ENCODE results near the gene DSCAM. TPM values are rescaled to one million over a fixed set of nuclear protein-coding genes. Genes with fewer than 3 reads are reported as not detected.

Gene DSCAM
- total and polyA plus RNA-seq, 2 experiments from 2014 or later: 0.07 TPM; not detected in 1

DNA sequence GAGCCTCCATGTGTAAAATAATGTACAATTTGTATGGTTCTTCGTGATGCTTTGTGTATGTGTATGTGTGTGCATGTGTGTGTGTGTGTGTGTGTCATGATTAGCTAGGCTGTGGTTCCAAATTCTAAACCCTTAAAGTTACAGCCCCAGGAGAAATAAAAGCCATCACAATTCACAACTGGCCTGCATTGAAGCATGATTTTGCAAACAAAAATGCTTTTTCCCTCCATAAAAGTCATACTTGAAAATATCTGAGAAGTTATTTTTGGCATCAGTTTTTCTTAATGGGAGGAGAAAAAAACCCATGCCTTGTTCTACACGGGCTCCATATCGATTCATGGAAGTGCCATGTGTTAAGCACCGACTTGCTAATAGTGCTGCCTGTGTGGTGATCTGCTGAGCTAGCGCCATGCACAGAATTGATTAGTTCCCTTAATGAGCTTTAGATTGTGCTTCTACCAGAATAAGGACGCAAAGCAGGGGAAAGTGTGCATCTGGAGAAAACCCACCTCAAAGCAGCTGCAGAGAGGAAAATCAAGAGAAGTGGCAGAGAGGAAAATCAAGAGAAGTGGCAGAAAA, 207.3 kb downstream of the DSCAM start:
- H3K4me1 Mint-ChIP-seq: no peaks in the 10 kb centered on the region
- peaks cover 12% of the 10 kb centered on the region; the same call in 2 of the 3 replicates for H3K36me3 Mint-ChIP-seq (ENCODE audit: low read depth)
- Histone ChIP-seq H3K4me1 (ENCODE audit: insufficient read depth) (no peaks in the 10 kb centered on the region), H3K4me3 (no peak overlapping the region), H3K4me2 (no peak overlapping the region), H3F3A (replicated peaks; ENCODE audit: low read depth) (no peaks in the 10 kb centered on the region), H3K27me3 (ENCODE audit: insufficient read depth) (no peaks in the 10 kb centered on the region), H2AFZ (no peak overlapping the region), H3K79me2 (replicated peaks; ENCODE audit: insufficient read depth) (no peaks in the 10 kb centered on the region), H3K27ac (ENCODE audit: low read depth) (no peak overlapping the region), H4K20me1 (replicated peaks; ENCODE audit: insufficient read depth) (no peaks in the 10 kb centered on the region), H3K36me3 (ENCODE audit: insufficient read depth) (no peaks in the 10 kb centered on the region), H3K9me2 (ENCODE audit: insufficient read depth) (no peaks in the 10 kb centered on the region; the same call in 1 of the 2 replicates)
- H3K4me3 Mint-ChIP-seq: no peak overlapping the region
- ATAC-seq (no peak), DNase-seq (ENCODE audit: low spot score) (no peak)
- H3K9me3 Mint-ChIP-seq: peaks cover 86% of the 10 kb centered on the region
- TF ChIP-seq, protein P1, sequence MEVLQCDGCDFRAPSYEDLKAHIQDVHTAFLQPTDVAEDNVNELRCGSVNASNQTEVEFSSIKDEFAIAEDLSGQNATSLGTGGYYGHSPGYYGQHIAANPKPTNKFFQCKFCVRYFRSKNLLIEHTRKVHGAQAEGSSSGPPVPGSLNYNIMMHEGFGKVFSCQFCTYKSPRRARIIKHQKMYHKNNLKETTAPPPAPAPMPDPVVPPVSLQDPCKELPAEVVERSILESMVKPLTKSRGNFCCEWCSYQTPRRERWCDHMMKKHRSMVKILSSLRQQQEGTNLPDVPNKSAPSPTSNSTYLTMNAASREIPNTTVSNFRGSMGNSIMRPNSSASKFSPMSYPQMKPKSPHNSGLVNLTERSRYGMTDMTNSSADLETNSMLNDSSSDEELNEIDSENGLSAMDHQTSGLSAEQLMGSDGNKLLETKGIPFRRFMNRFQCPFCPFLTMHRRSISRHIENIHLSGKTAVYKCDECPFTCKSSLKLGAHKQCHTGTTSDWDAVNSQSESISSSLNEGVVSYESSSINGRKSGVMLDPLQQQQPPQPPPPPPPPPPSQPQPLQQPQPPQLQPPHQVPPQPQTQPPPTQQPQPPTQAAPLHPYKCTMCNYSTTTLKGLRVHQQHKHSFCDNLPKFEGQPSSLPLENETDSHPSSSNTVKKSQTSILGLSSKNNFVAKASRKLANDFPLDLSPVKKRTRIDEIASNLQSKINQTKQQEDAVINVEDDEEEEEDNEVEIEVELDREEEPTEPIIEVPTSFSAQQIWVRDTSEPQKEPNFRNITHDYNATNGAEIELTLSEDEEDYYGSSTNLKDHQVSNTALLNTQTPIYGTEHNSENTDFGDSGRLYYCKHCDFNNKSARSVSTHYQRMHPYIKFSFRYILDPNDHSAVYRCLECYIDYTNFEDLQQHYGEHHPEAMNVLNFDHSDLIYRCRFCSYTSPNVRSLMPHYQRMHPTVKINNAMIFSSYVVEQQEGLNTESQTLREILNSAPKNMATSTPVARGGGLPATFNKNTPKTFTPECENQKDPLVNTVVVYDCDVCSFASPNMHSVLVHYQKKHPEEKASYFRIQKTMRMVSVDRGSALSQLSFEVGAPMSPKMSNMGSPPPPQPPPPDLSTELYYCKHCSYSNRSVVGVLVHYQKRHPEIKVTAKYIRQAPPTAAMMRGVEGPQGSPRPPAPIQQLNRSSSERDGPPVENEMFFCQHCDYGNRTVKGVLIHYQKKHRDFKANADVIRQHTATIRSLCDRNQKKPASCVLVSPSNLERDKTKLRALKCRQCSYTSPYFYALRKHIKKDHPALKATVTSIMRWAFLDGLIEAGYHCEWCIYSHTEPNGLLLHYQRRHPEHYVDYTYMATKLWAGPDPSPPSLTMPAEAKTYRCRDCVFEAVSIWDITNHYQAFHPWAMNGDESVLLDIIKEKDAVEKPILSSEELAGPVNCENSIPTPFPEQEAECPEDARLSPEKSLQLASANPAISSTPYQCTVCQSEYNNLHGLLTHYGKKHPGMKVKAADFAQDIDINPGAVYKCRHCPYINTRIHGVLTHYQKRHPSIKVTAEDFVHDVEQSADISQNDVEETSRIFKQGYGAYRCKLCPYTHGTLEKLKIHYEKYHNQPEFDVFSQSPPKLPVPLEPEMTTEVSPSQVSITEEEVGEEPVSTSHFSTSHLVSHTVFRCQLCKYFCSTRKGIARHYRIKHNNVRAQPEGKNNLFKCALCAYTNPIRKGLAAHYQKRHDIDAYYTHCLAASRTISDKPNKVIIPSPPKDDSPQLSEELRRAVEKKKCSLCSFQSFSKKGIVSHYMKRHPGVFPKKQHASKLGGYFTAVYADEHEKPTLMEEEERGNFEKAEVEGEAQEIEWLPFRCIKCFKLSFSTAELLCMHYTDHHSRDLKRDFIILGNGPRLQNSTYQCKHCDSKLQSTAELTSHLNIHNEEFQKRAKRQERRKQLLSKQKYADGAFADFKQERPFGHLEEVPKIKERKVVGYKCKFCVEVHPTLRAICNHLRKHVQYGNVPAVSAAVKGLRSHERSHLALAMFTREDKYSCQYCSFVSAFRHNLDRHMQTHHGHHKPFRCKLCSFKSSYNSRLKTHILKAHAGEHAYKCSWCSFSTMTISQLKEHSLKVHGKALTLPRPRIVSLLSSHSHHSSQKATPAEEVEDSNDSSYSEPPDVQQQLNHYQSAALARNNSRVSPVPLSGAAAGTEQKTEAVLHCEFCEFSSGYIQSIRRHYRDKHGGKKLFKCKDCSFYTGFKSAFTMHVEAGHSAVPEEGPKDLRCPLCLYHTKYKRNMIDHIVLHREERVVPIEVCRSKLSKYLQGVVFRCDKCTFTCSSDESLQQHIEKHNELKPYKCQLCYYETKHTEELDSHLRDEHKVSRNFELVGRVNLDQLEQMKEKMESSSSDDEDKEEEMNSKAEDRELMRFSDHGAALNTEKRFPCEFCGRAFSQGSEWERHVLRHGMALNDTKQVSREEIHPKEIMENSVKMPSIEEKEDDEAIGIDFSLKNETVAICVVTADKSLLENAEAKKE (CRISPR knock-in tag; IDR thresholded peaks at IDR 0.05): no peak
- TF ChIP-seq EZH2phosphoT487 (IDR thresholded peaks at IDR 0.05; ENCODE audit: unreplicated experiment): no peak
- TF ChIP-seq JUNB (IDR thresholded peaks at IDR 0.05; ENCODE audit: unreplicated experiment): no peak
- TF ChIP-seq POLR2AphosphoS5 (IDR thresholded peaks at IDR 0.05; ENCODE audit: low read depth): no peak
- TF ChIP-seq ZNF331 (CRISPR knock-in tag; IDR thresholded peaks at IDR 0.05; ENCODE audit: low read depth): no peak
- TF ChIP-seq, protein P2, sequence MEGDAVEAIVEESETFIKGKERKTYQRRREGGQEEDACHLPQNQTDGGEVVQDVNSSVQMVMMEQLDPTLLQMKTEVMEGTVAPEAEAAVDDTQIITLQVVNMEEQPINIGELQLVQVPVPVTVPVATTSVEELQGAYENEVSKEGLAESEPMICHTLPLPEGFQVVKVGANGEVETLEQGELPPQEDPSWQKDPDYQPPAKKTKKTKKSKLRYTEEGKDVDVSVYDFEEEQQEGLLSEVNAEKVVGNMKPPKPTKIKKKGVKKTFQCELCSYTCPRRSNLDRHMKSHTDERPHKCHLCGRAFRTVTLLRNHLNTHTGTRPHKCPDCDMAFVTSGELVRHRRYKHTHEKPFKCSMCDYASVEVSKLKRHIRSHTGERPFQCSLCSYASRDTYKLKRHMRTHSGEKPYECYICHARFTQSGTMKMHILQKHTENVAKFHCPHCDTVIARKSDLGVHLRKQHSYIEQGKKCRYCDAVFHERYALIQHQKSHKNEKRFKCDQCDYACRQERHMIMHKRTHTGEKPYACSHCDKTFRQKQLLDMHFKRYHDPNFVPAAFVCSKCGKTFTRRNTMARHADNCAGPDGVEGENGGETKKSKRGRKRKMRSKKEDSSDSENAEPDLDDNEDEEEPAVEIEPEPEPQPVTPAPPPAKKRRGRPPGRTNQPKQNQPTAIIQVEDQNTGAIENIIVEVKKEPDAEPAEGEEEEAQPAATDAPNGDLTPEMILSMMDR (conservative IDR thresholded peaks at IDR 0.05; ENCODE audit: low read depth in 2 of 2): no peak
- no peak for TF ChIP-seq CREB1 (CRISPR knock-in tag; IDR thresholded peaks at IDR 0.05; ENCODE audit: low read depth)
- no peak for TF ChIP-seq STAT1 (IDR thresholded peaks at IDR 0.05; ENCODE audit: unreplicated experiment)
- no peak for TF ChIP-seq ZNF114 (CRISPR knock-in tag; IDR thresholded peaks at IDR 0.05)
- TF ChIP-seq EZH2 (IDR thresholded peaks at IDR 0.05; ENCODE audit: low read depth, unreplicated experiment): no peak
- TF ChIP-seq NANOG (IDR thresholded peaks at IDR 0.05; ENCODE audit: borderline replicate concordance): no peak
- TF ChIP-seq, protein P3, sequence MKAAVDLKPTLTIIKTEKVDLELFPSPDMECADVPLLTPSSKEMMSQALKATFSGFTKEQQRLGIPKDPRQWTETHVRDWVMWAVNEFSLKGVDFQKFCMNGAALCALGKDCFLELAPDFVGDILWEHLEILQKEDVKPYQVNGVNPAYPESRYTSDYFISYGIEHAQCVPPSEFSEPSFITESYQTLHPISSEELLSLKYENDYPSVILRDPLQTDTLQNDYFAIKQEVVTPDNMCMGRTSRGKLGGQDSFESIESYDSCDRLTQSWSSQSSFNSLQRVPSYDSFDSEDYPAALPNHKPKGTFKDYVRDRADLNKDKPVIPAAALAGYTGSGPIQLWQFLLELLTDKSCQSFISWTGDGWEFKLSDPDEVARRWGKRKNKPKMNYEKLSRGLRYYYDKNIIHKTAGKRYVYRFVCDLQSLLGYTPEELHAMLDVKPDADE (IDR thresholded peaks at IDR 0.05): no peak
- TF ChIP-seq, protein P4, sequence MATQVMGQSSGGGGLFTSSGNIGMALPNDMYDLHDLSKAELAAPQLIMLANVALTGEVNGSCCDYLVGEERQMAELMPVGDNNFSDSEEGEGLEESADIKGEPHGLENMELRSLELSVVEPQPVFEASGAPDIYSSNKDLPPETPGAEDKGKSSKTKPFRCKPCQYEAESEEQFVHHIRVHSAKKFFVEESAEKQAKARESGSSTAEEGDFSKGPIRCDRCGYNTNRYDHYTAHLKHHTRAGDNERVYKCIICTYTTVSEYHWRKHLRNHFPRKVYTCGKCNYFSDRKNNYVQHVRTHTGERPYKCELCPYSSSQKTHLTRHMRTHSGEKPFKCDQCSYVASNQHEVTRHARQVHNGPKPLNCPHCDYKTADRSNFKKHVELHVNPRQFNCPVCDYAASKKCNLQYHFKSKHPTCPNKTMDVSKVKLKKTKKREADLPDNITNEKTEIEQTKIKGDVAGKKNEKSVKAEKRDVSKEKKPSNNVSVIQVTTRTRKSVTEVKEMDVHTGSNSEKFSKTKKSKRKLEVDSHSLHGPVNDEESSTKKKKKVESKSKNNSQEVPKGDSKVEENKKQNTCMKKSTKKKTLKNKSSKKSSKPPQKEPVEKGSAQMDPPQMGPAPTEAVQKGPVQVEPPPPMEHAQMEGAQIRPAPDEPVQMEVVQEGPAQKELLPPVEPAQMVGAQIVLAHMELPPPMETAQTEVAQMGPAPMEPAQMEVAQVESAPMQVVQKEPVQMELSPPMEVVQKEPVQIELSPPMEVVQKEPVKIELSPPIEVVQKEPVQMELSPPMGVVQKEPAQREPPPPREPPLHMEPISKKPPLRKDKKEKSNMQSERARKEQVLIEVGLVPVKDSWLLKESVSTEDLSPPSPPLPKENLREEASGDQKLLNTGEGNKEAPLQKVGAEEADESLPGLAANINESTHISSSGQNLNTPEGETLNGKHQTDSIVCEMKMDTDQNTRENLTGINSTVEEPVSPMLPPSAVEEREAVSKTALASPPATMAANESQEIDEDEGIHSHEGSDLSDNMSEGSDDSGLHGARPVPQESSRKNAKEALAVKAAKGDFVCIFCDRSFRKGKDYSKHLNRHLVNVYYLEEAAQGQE (IDR thresholded peaks at IDR 0.05; ENCODE audit: unreplicated experiment): no peak
- peaks cover 5% of the 10 kb centered on the region for H3K27me3 Mint-ChIP-seq (ENCODE audit: insufficient read depth, low read depth, poor library complexity)
- no peak overlapping the region for H3K27ac Mint-ChIP-seq

All from GM23338 (cell line).